Measurements from ENCODE around the gene SIDT2. TPM values are rescaled to one million over a fixed set of nuclear protein-coding genes. Genes with fewer than 3 reads are reported as not detected.

The SIDT2 gene
- total and polyA plus RNA-seq, 2 of the 8 experiments (the other 6 are each of a cell fraction or from before 2014, with no cell fraction given), result 18.5 to 21.1 TPM

- TF ChIP-seq CHD7 (IDR thresholded peaks at IDR 0.05; ENCODE audit: insufficient replicate concordance, low read length), result no peak
- no peak for TF ChIP-seq RAD21 (IDR thresholded peaks at IDR 0.05 in 1 of 2, conservative IDR thresholded peaks at IDR 0.05 in 1 of 2; ENCODE audit: low read depth in 2 of 2, low read length in 2 of 2)
- no peak for TF ChIP-seq RXRA (IDR thresholded peaks at IDR 0.05; ENCODE audit: insufficient read depth, low read depth, low read length)
- no peak for TF ChIP-seq POU5F1 (IDR thresholded peaks at IDR 0.05; ENCODE audit: low read depth, low read length)
- TF ChIP-seq TEAD4 (IDR thresholded peaks at IDR 0.05; ENCODE audit: low read depth, low read length), result peak; percentile 92
- TF ChIP-seq ATF3 (IDR thresholded peaks at IDR 0.05; ENCODE audit: insufficient read depth, low read depth, low read length), result no peak
- TF ChIP-seq KDM5A (IDR thresholded peaks at IDR 0.05; ENCODE audit: low read length), result no peak
- TF ChIP-seq ASH2L (IDR thresholded peaks at IDR 0.05; ENCODE audit: low read length), result peak; percentile 34
These were observed 20.7 kb downstream of the SIDT2 start, which contains the start of gene TAGLN (continued) for GRCh38 chr11:117199053-117199915.

Measured in H1 (cell line).